GM12872 (cell line): ENCODE measurements around the gene MKRN2.

Source experiments
- CTCF ChIP-seq: IDR thresholded peaks from 3 replicates; pipeline ENCODE4 v1.5.1; 2011; ENCODE audit warnings: low read depth, mild to moderate bottlenecking, low read length, moderate library complexity; ENCODE audit not compliant: insufficient read depth

MKRN2 gene

GRCh38 chr3:12633108-12633507 lies 76.2 kb downstream of the MKRN2 start:
- TF ChIP-seq CTCF, result no peak
